Gastroesophageal sphincter (tissue), 3 donors: ENCODE results near the gene NOL4L.

Experiments
- CTCF ChIP-seq, 4 experiments: fragments of 200-600 bp in 2 of 4; fragments of 450-650 bp in 2 of 4; sonication (generic) in 1 of 4; IDR thresholded peaks; one replicate each; pipeline ENCODE4 v1.5.1; 2017 to 2019; ENCODE audit warnings: antibody characterized with exemption in 4 of 4, mild to moderate bottlenecking in 2 of 4, moderate library complexity in 2 of 4
- EP300 ChIP-seq: sonication (generic); formaldehyde crosslinking; IDR thresholded peaks from one replicate; pipeline ENCODE4 v1.6.1; 2017; ENCODE audit warnings: antibody characterized with exemption, mild to moderate bottlenecking
- POLR2A ChIP-seq, 2 donors: fragments of 450-650 bp; IDR thresholded peaks; one replicate each; pipeline ENCODE4 v1.6.1; 2017; ENCODE audit warnings: antibody characterized with exemption in 2 of 2, mild to moderate bottlenecking in 2 of 2, moderate library complexity in 1 of 2
- POLR2AphosphoS5 ChIP-seq: sonication (generic); formaldehyde crosslinking; IDR thresholded peaks from one replicate; pipeline ENCODE4 v1.6.1; 2017; ENCODE audit warnings: antibody characterized with exemption

DNA sequence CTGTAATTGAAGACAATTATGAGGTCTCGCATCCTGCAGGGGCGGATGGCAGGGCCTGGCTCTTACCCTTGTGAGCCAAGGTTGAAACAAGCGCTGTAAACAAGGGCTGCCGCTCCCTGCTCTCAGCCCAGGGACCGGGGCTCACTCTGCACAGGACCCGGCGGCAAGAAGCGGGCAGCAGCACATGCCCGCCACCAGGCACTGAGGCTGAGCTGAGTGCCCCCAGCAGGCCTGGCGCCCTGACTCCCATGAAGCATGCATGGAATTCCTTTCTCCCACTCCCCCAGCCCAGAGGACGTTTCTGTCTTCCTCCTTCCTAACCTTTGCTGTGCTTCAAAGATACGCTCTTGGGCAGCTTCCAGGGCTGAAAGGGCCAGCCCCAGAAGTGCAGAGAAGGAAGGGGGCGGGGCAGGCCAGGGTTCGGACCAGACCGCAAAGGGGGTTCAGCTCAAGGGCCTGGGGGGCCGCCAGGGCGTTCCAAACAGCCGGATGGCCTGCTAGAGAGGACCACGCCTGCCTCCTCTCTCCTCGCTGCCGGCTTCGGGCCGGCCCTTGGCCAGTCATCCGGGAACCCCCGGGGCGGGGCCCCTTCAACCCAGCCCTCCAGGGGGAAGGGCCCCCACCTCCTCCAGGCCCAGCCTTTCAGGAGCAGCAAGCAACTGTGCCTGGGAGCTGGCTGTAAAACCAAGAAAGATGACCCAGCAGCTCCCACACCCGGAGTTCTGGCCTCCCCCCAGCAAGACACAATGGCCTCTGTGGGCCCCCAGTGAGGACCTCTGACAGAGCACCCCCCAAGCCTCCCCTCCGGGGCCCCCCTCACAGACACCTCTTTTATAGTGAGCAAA is 109.9 kb downstream of the NOL4L start:
- TF ChIP-seq POLR2A (IDR thresholded peaks at IDR 0.05) (peak in 1 of 2 donors; percentile 27), CTCF (IDR thresholded peaks at IDR 0.05) (peak in 1 of 4 experiments; percentile 21), POLR2AphosphoS5 (peak; percentile 49), EP300 (no peak)
